ENCODE results near the gene PRAMEF9.
"Not testable (repeated sequence)": the region's sequence is repeated elsewhere in the genome, so short reads cannot be mapped to it uniquely, and the experiment has no call there.

GRCh38 chr1:13219203-13219602 lies 47.6 kb downstream of the PRAMEF9 start:
- TF ChIP-seq CTCF, POLR2A, EP300, POLR2AphosphoS5 (IDR thresholded peaks at IDR 0.05): not testable (repeated sequence)
